CD4-positive, alpha-beta T cell treated with Interleukin-2 at 100 ng/mL for 4 hours (primary cell): ENCODE results near the gene APOA4.
A peak's percentile ranks its signal among the peaks of the same experiment; 100 is the strongest.

Experiments used
- DNase-seq: peaks from one replicate; pipeline ENCODE4 v3.0.0-alpha.2; 2020; ENCODE audit warnings: low spot score

The APOA4 gene

GRCh38 chr11:116774661-116775060 is 48.4 kb downstream of the APOA4 start:
- no peak for DNase-seq

DNA sequence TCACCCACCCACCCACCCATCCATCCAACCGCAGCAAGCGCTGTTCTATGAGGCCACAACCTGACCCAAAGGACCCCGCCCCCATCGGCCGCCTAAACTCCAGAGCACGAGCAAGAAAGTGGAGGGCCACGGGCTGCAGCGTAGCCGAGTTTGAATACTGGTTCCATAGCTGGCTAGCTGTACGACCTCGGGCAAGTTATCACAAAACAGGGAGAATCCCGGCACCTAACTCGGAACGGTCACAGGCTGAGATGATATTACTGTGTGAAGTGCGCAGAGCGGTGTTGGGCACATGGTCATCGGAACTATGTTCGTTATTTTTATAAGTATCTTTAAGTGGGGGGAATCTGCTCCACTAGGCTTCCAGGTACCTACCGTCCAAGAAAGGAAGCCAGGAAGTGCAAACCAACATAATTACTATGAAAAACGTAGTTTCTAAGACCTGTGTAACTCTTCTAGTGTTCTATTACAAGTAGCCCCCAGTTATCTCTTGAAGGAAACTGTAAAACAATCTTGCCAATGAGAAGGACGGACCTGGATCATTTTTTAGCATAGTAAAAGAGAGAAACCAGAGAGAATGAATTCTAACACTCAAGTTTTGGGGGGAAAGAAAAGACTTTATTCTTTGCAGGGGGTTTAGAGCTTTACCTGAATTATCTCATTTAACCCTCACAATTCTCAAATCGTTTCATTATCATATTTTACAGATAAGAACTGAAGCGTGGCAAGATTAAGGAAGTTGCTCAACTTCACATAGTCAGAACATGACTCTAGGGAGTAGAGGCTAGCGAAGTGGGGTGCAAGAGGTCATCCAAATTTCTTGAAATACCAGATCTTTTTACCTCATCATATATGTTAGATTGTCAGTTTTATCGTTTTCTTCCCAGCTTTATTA is 49.7 kb downstream of the APOA4 start:
- DNase-seq, result no peak

- DNase-seq, result peak; percentile 96
Observed at GRCh38 chr11:116772443-116773202, 50.5 kb downstream of the APOA4 start, which contains the start of gene BUD13. BUD13 (minus strand) TSS chr11:116772987; CDS start chr11:116772964, 23 bp downstream.

- no peak for DNase-seq
Observed at GRCh38 chr11:116771935-116772334, 51.2 kb downstream of the APOA4 start.
